Measurements from ENCODE around the gene BLZF1.
"Not testable (repeated sequence)": the region's sequence is repeated elsewhere in the genome, so short reads cannot be mapped to it uniquely, and the experiment has no call there.

BLZF1 gene

DNA sequence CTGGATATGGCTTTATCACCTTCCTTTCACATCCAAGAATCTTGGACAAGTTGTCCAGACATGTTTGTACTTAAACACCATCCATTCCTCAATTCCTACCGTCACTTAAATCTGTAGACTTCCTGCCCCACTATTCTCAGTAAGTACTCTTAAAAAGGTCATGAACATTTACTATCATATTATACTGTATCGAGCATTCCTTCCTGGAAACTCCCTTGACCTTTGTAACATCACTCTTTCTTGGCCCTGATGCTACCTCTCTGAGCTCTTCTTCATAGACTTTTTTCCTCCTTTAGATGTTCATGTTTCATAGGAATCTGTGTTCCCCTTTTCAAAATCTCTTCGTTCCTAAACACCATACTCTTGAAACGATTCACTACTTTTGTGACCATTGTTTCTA lies 15.5 kb downstream of the BLZF1 start:
- FAIRE-seq: no peak
- DNase-seq (ENCODE audit: insufficient read length, low spot score): no peak
- no peak for TF ChIP-seq POLR2A (IDR thresholded peaks at IDR 0.05; ENCODE audit: low read depth, low read length)

DNA sequence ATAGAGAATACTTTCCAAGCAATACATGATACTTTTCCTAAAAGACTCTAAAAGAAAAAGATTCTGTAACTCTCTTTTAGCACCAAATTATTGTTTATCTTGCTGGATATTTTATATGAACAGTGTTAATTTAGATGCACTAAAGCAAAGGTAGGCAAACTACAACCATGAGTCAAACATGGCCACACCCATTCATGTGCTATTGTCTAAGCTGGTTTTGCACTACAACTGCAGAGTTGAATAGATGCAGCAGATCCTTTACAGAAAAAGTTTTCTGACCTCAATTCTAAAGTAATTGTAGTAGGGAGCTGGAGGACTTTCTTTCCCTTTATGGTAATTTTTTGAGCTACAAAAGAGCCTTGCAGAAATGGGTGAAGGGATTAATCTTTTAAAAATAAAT lies 19.4 kb downstream of the BLZF1 start:
- no peak for DNase-seq (ENCODE audit: insufficient read length, low spot score)
- TF ChIP-seq POLR2A (IDR thresholded peaks at IDR 0.05; ENCODE audit: low read depth, low read length): no peak
- no peak for FAIRE-seq

DNA sequence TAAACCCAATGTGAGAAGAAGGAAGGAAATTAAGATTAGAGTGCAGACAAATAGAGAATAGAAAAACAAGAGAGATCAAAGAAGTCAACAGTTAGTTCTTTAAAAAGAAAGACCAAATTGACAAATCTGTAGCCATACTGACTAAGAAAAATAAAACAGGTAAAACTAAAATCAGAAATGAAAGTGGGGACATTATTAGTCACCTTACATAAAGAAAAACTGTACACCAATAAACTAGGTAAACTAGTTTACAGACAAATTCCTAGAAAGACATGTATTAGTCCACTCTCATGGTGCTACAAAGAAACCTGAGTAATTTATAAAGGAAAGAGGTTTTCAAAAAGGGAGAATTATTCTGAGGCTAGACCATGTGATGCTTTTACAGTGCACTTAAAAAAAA lies 22.3 kb downstream of the BLZF1 start:
- FAIRE-seq (no peak), DNase-seq (ENCODE audit: insufficient read length, low spot score) (no peak)
- TF ChIP-seq POLR2A (IDR thresholded peaks at IDR 0.05; ENCODE audit: low read depth, low read length): no peak

DNA sequence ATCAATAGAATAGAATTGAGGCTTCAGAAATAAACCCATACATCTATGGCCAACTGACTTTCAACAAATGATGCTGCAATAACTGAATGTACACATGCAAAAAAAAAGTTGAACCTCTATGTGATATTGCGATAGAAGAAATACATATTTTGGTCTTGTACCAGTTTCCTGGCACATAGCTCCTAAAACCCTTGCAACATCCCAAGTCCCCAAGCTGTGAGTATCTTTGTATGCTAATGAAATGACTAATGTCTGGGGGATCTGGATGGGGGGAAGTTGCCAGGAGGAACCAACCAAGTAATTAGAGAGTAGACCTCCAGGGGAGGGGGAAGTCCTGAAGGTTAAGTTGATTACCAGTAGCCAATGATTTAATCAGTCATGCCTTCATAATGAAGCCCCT lies 24.4 kb downstream of the BLZF1 start:
- FAIRE-seq (no peak), DNase-seq (ENCODE audit: insufficient read length, low spot score) (no peak)
- TF ChIP-seq POLR2A (IDR thresholded peaks at IDR 0.05; ENCODE audit: low read depth, low read length): no peak

DNA sequence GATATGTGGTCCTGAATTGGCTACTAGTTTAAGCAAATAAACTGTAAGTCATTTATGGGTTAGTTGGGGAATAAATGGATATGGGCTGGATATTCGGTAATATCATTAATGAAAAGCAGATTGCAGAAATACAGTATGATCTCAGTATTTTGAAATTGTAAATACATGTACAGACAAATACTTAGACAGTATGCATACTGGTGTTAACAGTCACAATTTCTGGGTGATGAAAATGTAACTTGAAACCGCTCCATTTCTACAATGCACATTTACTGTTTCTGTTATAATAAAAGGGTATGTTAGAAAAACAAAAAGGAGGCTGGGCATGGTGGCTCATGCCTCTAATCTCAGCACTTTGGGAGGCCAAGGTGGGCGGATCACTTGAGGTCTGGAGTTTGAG lies 28.0 kb downstream of the BLZF1 start:
- TF ChIP-seq POLR2A (IDR thresholded peaks at IDR 0.05; ENCODE audit: low read depth, low read length): no peak
- DNase-seq (ENCODE audit: insufficient read length, low spot score) (no peak), FAIRE-seq (no peak)

DNA sequence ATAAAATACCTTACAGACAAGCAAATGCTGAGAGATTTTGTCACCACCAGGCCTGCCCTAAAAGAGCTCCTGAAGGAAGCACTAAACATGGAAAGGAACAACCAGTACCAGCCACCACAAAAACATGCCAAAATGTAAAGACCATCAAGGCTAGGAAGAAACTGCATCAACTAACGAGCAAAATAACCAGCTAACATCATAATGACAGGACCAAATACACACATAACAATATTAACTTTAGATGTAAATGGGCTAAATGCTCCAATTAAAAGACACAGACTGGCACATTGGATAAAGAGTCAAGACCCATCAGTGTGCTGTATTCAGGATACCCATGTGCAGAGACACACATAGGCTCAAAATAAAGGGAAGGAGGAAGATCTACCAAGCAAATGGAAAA lies 34.6 kb downstream of the BLZF1 start:
- FAIRE-seq; DNase-seq (ENCODE audit: insufficient read length, low spot score): not testable (repeated sequence)

DNA sequence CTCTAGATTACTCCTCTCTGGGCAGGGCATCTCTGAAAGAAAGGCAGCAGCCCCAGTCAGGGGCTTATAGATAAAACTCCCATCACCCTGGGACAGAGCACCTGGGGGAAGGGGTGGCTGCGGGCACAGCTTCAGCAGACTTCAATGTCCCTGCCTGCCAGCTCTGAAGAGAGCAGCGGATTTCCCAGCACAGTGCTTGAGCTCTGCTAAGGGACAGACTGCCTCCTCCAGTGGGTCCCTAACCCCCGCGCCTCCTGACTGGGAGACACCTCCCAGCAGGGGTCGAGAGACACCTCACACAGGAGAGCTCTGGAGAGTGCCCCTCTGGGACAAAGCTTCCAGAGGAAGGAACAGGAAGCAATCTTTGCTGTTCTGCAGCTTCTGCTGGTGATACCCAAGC lies 40.3 kb downstream of the BLZF1 start:
- DNase-seq (ENCODE audit: insufficient read length, low spot score); FAIRE-seq: not testable (repeated sequence)

DNA sequence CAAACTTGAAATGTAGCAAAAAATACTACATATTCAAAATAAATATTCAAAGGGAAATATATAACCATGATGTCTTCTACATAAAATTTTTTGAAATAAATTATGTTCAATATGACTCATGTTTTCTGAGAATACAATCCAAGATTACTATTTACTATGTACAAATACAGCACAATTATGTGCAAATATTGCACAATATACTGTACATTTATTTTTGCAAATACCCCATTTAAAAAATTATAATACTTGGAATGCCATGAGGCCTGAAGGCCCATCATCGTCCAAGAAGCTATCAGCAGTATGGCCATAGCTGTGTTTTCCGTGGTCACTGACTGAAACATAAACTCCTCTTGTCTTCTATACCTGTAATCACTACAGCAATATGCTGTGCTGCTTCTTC lies 47.0 kb downstream of the BLZF1 start:
- DNase-seq (ENCODE audit: insufficient read length, low spot score) (no peak), FAIRE-seq (no peak)
- no peak for TF ChIP-seq POLR2A (IDR thresholded peaks at IDR 0.05; ENCODE audit: low read depth, low read length)

DNA sequence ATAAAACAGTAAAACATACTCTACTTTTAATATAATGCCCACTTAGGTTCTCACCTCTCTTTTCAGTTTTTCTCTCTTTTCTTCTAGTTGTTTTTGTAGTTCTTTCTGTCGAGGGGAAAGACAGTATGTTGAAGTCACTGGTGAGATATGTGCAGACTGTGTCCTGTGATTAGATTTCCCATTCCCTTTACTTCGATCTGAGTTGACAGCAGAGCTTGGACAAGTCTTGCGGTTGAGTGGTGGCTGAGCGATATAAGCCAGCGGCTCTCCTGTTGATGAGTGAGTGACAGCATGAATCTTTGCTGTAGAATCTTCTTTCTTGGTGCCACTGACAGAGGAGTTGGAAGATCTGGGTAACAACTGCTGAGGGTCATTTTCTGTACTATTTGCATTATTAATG lies 53.3 kb downstream of the BLZF1 start:
- no peak for TF ChIP-seq POLR2A (IDR thresholded peaks at IDR 0.05; ENCODE audit: low read depth, low read length)
- DNase-seq (ENCODE audit: insufficient read length, low spot score): no peak
- FAIRE-seq: no peak

DNA sequence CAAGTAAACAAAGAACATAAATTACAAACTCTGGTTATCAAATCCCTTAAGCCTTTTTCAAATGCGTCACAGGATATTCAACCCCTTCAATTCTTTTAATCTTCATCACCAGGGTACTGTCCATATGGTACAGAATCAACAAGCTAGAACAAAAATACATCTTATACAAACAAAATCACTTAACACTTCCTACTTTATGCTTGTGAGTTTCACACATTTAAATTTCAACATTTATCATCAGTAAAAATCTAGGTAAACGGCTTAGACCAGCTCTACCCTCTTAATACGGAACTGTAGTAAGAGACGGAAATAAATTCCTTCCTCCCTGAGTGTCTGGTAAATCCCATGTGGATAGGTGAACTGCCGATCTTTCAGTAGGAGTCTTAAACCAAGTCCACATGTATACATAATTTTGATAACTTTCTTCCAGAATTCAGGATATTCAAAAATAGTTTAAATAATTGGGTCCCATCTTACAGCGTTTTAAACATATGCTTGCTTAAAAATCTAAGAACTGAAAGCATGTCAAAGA lies 58.2 kb downstream of the BLZF1 start:
- DNase-seq (ENCODE audit: insufficient read length, low spot score) (no peak), FAIRE-seq (no peak)
- no peak for TF ChIP-seq POLR2A (IDR thresholded peaks at IDR 0.05; ENCODE audit: low read depth, low read length)

DNA sequence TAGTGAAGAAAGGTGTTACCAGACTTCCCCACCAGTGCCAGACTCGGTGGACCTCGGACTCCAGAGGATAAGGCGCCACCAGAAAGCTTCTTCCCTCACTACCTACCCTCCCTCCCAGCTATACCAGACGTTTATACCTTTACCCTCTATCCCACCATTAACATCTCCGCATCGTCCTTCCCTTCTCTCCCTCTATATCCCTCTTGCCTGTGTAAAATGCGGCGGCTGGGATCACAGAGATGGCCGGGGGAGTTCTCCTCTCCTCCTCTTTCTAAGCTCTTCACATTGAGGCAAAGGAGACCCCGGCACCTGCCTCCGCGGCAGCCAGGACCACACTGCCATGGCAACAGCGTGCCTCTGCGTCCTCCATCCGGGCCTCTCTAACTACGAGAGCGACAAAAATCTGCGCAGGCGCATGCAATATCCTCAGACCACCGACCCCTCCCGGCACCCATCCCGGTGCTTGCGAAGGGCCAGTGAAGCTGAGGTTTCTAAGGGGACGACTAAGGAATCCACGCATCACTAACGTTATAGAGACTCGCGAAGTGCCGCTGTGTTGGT lies 59.2 kb downstream of the BLZF1 start, which contains the start of gene CCDC181:
CCDC181 (minus strand) TSS at position 394 of the 561 bp plus-strand sequence. CDS start 2,547 bp downstream, outside the sequence.
- no peak for FAIRE-seq
- DNase-seq (ENCODE audit: insufficient read length, low spot score): no peak
- no peak for TF ChIP-seq POLR2A (IDR thresholded peaks at IDR 0.05; ENCODE audit: low read depth, low read length)

All from H54 (cell line).